Measurements from ENCODE around the gene PRG2.

GRCh38 chr11:57363131-57364080 is 27.0 kb downstream of the PRG2 start:
- TF ChIP-seq, protein P1, sequence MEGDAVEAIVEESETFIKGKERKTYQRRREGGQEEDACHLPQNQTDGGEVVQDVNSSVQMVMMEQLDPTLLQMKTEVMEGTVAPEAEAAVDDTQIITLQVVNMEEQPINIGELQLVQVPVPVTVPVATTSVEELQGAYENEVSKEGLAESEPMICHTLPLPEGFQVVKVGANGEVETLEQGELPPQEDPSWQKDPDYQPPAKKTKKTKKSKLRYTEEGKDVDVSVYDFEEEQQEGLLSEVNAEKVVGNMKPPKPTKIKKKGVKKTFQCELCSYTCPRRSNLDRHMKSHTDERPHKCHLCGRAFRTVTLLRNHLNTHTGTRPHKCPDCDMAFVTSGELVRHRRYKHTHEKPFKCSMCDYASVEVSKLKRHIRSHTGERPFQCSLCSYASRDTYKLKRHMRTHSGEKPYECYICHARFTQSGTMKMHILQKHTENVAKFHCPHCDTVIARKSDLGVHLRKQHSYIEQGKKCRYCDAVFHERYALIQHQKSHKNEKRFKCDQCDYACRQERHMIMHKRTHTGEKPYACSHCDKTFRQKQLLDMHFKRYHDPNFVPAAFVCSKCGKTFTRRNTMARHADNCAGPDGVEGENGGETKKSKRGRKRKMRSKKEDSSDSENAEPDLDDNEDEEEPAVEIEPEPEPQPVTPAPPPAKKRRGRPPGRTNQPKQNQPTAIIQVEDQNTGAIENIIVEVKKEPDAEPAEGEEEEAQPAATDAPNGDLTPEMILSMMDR (IDR thresholded peaks at IDR 0.05): no peak
- TF ChIP-seq EP300 (IDR thresholded peaks at IDR 0.05) (no peak), POLR2A (IDR thresholded peaks at IDR 0.05) (no peak)

All from upper lobe of left lung (tissue), 4 donors.